AG09319 (cell line): ENCODE measurements around the gene LUC7L.

Experiments used
- DNase-seq: peaks from one replicate; pipeline ENCODE4 v3.0.0-alpha.2; 2010; ENCODE audit warnings: low read depth; ENCODE audit errors: extremely low read depth
- CTCF ChIP-seq: IDR thresholded peaks from 2 replicates; pipeline ENCODE4 v1.5.1; 2011; ENCODE audit warnings: low read depth, mild to moderate bottlenecking, inconsistent platforms, low read length, moderate library complexity

The LUC7L gene

GRCh38 chr16:152141-153128 lies 76.8 kb downstream of the LUC7L start, which contains the start of gene HBZ:
TSS of gene HBZ (plus strand) at chr16:152644. CDS start at chr16:152910, 266 bp downstream.
- no peak for TF ChIP-seq CTCF
- no peak for DNase-seq

GRCh38 chr16:149024-149660 lies 80.1 kb downstream of the LUC7L start:
- DNase-seq = no peak
- no peak for TF ChIP-seq CTCF

- no peak for DNase-seq
- no peak for TF ChIP-seq CTCF
These were observed 82.6 kb downstream of the LUC7L start for GRCh38 chr16:146646-147045.

- no peak for TF ChIP-seq CTCF
- DNase-seq = no peak
These were observed 84.4 kb downstream of the LUC7L start for GRCh38 chr16:144797-145252.

GRCh38 chr16:143456-143855 lies 85.8 kb downstream of the LUC7L start:
- DNase-seq = no peak
- no peak for TF ChIP-seq CTCF

- no peak for DNase-seq
- no peak for TF ChIP-seq CTCF
These were observed 86.2 kb downstream of the LUC7L start for GRCh38 chr16:143047-143446.
